Activated CD8-positive, alpha-beta memory T cell treated with anti-CD3 and anti-CD28 coated beads for 24 hours (primary cell): ENCODE measurements around the gene TENM4.
"Not testable (repeated sequence)": the region's sequence is repeated elsewhere in the genome, so short reads cannot be mapped to it uniquely, and the experiment has no call there.

Source experiments
- DNase-seq: peaks from one replicate; pipeline ENCODE4 v3.0.0-alpha.2; 2020

Gene TENM4

DNA sequence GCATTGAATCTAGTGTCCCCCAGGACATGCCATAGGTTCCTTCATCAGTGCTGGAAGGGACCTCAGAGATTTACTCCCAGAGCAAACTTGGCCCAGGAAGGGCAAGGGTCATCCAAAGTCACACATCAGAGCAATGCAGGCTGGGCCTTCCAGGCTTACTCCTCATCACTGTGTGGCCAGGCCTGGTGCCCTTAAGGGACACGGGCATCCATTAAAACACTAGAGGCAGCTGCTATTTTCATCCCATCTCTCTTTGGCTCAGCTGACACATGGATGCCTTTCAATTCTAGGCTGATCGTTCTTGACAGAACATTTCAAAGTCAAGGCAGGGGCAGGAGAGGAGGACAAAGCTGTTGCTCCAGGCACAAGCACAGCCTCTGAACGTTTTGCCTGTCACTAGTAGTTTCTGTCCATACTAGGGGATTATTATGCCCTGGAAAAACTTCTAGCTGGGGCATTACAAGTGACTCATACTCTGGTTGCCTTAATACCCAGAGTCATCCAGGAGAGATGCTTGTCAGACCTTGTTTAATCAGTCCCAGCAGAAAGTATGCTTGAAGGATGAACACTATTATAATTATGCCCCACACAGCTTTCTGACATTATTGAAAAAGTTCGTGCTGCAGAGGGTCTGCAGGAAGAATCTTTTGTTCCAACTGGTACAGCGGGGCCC is 240.3 kb downstream of the TENM4 start:
- no peak for DNase-seq

DNA sequence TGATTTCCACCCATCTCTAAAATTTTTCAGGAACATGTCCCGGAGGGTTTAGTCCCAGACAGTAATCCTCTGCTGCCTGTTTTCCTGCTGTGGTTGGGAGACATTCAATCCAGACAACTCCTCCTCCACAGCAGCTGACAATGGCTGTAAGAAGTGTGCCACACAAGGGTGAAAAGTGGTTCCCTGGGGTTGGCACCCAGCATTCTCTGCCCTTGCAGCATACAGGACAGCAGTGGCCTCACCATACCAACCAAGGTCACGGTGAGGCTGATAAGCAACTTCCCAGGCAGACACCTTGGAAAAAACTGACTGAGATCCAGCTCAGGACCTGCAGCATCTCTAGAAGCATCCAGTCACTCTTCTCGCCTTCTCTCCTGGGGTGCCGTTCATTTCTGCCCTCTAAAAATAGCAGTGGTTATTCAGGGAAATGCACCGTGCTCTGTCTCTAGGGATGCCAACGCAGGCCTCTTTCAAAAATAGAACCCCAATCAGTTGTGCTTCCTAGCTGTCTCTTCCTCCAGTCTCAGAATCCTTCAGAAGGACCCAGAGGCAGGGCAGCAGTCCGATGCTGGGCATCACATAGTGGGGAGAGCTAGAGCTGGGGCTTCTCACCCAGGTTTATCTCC is 241.0 kb downstream of the TENM4 start:
- no peak for DNase-seq

DNA sequence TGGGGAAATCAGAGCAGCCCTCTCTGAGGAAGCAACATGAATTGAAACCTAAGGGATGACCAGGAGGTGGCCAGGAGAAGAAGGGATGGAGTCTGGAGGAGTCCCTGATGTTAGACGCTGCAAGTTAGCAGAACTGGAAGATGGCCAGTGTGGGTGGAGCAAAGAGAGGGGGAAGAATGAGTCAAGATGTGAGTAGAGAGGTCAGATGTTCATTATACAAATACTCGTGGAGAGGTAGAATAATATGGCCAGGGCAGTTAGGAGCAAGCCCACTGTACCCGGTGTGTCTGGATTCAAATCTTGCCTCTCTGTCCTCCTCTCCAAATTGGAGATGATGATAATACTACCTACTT is 242.0 kb downstream of the TENM4 start:
- DNase-seq = no peak

DNA sequence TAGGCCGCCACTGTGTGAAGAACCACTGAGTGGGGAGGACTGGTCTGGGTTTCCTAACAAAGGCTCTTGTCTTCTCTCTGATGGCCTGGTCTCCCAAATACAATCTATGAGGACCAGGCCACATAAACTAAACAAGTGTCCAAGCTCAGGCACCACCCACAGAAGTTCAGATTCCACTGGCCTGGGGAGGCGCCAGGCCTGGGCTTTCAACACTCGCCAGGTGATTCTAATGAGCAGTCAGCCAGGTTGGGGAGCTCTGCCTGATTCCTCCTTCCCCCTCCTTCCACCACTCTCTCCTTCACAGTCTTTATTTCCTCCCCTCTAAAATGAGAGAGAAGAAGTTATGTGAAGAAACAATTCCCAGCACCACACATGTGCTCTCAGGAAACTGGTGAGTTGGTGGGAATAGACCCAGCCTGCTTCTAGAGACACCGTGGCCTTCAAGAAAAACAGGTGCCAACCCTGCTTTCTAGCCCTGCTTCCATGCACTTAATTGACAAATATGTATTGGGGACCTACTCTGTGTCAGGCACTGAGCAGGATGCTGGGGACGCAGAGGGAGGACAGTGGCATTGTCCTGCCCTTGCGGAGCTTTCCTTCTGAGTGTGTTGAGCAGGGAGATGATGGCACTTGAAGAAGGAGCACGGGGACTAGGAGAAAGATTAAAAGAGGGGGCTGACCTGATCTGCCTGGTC is 242.5 kb downstream of the TENM4 start:
- no peak for DNase-seq

DNA sequence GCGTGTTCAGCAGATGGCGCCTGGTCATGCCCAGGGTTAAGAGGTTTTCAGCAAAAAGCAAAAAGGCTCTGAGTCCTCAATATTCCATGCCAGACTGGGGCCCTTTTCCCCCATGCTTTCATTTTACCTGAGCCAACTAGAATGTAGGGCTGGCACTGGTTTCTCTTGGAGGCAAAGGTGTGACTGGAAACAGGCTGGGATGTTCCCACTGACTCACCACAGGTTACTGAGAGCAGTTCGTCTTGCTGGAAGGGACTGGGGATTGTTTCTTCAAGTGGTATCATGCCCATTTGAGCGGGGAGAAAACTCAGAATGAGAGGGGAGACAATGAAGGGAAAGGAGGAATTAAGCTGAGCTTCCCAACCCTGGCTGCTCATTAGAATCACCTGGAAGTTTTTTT is 243.9 kb downstream of the TENM4 start:
- DNase-seq = no peak

DNA sequence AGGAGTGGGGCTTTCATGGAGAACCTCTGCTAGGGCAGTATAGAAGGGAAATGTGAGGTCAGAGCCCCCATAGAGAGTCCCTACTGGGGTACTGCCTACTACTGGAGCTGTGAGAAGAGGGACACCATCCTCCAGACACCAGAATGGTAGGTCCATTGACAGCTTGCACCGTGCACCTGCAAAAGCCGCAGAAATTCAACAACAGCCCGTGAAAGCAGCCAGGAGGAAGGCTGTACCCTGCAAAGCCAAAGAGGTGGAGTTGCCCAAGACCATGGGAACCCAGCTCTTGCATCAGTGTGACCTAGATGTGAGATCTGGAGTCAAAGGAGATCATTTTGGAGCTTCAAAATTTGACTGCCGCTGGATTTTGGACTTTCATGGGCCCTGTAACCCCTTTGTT is 245.6 kb downstream of the TENM4 start:
- DNase-seq = no peak

DNA sequence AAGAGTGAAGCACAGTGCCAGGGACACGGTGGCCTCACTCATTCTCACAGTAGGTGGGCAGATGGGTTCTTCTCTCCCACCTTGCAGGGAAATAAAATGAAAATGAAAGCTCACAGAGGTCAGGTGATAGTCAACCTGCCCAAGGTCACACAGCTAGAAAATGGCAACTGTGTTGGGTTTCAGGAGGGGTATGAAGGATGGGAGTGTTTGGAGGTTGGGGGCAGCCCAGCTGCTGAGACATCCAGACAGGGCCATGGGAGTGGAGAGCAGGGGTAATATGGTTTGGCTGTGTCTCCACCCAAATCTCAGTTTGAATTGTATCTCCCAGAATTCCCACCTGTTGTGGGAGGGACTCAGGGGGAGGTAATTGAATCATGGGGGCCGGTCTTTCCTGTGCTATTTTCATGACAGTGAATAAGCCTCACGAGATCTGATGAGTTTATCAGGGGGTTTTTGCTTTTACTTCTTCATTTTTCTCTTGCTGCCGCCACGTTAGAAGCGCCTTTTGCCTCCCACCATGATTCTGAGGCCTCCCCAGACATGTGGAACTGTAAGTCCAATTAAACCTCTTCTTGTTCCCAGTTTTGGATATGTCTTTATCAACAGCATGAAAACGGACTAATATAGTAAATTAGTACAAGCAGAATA is 247.0 kb downstream of the TENM4 start:
- no peak for DNase-seq

DNA sequence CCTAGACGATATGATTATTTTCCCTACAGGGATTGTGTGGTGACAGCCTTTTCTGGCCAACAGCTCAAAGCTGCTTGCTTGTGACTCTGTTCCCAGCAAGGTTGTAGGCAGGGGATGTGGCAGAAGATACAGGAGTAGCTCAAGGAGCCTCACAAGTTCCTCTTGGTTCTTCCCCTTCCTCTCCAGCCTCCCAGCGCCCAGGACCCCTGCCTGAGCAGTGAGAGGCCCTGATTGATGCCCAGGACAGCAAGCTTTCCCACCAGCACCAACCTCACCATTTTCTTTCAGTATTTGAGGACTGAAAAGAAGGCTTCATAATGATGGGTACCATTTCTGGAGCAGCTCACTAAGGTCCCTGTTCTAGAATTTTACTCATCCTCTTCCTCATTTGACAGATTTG is 248.0 kb downstream of the TENM4 start:
- DNase-seq = no peak

DNA sequence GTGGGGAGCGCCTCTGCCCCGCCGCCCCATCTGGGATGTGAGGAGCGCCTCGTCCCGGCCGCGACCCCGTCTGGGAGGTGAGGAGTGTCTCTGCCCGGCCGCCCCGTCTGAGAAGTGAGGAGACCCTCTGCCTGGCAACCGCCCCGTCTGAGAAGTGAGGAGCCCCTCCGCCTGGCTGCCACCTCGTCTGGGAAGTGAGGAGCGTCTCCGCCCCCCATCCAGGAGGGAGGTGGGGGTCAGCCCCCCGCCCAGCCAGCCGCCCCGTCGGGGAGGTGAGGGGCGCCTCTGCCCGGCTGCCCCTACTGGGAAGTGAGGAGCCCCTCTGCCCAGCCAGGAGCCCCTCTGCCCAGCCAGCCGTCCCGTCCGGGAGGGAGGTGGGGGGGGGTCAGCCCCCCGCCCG is 249.1 kb downstream of the TENM4 start:
- not testable (repeated sequence) for DNase-seq

DNA sequence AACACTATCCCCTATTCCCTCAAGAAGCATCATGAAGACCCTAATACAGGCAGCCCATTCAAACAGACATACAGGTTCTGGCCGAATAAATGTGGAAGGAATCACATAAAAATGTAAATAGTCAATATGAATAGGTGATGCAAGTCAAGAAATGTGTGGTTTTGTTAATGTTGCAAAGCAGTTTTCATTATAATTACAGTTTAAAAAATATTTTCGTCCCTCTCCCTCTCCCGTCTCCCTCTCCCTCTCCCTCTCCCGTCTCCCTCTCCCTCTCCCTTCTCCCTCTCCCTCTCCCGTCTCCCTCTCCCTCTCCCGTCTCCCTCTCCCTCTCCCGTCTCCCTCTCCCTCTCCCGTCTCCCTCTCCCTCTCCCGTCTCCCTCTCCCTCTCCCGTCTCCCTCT is 250.3 kb downstream of the TENM4 start:
- DNase-seq = not testable (repeated sequence)

DNA sequence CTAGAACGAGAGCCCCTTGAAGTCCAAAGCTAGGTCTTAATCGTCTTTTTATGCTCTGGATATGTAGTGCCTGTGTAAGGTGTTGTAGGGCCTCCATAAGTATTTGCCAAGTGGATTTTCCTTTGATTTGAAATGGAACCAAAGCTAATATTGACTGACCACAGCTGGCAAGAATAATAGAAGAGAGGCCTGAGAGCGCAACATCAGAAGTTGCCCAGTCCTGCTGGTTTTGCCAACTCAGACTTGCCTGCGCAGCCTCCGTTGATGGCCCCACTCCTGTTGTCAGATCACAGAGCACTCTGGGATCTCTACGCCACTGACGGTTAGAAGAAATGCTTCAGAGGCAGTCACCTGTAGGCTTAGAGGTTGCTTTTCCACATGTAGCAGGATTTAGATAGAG is 251.2 kb downstream of the TENM4 start:
- no peak for DNase-seq

DNA sequence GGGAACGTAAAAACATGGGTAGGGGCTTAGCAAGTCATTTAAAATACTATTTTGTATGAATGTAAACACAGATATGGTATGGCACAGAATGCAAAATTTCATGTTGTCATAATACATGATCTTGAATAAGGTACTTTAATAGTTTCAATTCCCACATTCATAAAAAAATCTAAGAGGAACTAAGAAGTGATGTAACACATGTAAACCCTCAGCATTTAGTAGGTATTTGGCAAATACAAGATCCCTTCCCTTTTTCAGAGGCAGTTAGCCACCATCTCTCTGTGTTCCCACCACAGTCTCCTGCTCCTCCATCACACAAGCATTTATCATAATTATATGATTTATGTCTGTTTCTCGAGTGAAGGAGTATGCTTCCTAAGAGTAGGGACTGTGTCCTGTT is 251.8 kb downstream of the TENM4 start:
- no peak for DNase-seq

DNA sequence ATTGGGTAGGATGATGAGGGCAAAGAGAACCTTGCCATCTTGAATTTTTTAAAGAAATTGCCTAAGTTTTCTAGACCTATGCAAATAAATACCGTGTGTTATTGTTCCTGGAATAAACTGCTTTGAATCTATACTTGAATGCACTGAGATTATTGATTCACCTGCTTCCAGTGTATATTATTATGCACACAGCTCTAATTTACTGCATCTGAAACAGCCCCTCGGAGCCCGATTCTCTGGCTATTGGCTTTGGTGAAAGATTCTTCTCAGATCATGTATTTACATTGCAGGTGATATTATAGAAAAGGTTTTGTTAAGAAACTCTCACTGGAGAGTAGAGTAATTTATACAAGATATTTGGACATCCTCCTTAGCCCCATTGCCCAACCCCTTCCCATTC is 254.2 kb downstream of the TENM4 start:
- DNase-seq = no peak

DNA sequence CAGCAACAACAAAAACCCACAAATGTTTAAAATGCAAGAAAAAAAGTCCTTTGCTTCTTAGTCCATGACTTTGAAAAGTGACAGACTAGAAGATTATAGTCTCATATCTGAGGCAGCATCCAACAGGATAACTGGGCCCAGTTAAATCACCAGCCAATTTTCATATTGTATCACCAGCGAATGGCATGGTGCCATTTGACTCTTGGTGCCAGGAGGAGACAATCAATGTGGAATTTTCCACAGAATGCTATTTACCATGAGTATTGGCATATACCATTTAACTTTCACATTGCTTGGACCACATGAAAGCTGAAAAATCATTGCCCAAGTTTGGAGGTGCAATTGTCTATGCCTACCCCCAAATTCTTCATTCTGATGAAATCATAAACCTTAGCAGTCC is 255.5 kb downstream of the TENM4 start:
- DNase-seq = no peak

DNA sequence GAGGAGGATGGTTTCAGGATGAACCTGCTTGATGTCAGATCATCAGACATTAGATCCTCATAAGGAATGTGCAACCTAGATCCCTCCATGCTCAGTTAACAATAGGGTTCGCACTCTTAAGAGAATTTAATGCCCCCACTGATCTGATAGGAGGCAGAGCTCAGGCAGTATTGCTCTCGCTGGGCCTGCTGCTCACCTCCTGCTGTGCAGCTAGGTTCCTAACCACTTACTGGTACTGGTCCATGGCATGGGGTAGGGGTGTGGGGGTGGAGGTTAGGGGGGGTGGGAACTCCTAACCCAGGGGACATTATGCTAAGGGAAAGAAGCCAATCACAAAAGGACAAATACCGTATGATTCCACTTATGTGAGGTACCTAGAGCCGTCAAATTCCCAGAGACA is 256.5 kb downstream of the TENM4 start:
- no peak for DNase-seq

DNA sequence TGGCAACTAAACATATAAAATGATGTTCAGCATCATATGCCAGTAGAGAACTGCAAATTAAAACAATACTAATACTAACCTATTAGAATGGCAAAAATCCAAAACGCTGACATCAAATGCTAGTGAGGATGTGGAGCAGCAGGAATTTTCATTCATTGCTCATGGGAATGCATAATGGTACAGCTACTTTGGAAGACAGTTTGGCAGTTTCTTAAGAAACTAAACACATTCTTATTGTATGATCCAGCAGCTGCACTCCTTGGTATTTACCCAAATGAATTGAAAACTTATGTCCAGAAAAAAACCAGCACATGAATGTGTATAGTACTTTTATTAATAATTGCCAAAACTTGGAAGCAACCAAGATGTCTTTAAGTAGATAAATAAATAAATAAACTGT is 258.0 kb downstream of the TENM4 start:
- DNase-seq = no peak

DNA sequence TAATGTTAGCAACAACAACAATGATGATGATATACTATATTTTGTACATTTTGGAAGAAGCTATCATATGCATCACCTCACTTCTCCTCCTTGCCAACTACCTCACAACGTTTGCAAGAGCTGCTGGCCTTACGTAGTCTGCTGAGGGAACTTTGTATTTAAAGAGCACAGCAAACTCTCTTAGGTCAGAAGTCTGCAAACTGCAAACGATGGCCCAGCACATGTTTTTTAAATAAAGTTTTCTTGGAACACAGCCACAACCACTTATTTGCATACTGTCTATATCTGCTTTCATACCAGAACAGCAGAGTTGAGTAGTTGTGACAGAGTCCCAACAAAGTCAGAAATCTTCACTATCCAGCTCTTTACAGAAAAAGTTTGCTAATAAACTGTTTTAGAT is 261.7 kb downstream of the TENM4 start:
- DNase-seq = no peak

DNA sequence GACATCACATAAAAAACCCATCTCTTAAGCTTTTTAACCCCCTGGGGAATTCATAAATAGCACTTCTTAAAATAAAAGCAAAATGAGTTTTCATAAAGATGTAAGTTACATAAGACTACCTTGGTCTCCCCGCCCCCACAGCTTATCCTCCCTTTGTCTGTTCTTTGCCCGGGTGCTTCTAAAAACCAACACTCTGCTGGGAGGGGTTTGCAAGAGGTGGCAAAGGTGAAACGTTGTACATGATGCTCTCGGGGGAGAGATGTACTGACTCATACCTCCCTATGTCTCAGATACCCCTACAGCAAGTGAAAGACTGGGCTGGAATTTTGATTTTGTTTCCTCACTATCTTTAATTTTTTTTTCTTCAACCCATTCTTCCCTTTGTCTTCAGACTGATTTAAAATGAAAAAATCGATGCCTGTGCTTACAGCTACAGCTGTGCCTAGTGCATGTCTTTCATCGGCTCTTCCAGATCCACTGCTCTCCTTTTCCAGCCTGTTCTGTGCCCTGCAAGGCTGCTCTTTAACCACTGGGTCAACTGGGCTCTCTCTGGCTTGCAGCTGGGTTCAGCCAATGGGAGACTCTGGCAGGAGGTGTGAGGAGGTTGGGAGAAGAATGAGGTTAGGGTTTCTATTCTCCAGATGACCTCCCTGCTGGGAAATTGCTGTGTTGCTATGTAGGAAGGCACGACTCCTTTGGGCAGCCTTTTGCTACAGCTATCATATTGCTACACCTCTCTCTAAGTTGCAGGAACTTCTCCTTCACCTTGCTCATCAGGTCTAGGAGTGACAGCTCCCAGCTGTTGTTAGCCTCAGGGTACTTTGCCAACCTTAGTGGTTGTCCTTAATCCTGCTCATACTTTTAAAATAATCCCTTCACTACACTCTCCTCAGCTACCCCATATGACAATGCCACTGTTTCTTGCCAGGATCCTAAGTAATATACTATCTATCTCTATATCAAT is 266.5 kb downstream of the TENM4 start:
- no peak for DNase-seq

DNA sequence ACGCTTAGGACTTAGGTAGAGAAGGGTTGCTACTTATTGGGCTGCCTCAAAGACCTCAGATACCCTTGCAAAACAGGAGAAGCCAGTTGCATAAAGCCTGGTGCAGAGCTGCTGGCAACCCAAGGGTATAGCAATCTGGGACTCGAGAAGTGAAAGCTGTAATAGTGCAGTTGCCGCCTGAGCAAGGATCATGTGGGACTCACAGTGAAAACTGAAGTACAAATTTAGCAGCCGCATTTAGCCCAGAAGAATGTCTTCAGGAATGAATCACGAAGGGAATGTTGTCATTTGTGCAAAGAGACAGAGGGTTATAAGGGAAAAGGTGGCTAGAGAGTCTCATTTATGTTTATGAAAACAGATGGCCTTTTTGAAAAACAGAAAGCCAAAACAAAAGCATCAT is 267.2 kb downstream of the TENM4 start:
- no peak for DNase-seq

DNA sequence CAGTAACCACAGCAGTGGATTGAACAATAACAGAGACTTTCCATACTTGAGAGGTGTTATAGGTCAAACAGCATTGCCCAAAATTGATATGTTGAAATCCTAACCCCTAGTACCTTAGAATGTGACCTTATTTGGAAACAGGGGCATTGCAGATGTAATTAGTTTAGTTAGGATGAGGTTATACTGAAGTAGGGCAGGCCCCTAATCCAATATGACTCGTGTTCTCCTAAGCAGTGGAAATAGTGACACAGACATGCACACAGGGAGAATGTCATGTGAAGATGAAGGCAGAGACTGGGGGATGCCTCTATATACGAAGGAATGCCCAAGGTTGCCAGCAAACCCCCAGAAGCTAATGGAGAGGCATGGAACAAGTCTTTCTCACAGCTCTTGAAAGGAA is 270.5 kb downstream of the TENM4 start:
- DNase-seq = no peak

DNA sequence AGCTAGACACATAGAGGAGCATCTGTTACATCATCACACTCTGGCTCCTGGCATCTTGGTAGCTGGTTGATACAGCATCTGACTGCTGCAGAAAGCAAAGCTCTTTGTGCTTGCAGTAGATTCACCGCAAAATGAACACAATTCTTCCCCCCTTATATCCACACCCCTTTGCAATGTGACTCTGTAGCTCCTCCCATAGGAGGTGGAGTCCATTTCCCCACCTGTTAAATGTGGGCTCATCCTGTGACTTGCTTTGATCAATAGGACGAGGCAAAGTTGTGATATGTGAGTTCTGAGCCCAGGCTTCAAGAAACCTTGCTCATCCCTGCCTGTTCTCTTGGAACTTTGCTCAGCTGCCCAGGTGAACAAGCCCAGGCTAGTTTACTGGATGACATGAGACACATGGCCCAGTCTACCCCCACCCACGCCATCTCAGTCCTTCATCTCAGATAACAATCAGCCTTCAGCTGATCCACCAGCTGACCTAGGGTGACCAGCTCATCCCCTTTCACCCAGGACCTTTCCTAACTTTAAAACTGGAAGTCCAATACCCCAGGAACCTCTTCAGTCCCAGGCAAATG is 272.2 kb downstream of the TENM4 start:
- no peak for DNase-seq

DNA sequence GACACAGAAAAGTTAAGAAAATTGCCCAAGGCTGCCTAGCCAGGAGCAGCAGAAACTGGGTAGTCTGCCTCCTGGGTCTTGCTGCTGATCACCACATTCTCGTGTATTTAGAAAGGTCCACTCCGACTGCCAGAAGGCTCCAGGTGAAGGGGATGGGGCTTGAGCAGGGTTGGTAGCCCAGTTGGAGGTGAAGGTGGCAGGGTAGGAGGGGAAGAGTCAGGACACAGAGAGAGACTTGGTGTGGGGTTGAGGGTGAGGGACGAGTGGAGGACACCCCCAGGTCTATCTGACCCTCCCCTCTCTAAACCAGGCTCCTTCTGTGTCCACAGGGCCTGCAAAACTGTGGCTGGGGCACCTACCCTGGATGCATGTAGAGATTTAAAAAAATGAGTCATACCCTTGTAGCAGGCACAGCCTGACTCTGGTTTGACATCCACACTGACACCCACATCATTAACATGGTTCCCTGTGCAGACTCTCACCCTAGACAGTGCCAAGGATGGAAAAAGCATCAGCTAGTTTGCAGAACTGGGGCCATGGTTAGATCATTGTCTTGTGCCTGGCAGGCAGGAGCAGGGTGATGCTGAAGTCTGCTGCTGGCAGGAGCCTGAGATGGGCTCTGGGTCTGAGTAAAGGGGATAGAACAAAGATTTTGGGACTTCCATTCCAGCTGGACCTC is 273.2 kb downstream of the TENM4 start:
- DNase-seq = no peak
